NCI-H1092 treated with DMSO at 0.1 percent for 48 hours (cell line): ENCODE measurements around the gene ZNF346.

Experiments
- DNase-seq: peaks from one replicate; lab custom pipeline; 2025; lab: John Stamatoyannopoulos, UW

ZNF346 gene

DNA sequence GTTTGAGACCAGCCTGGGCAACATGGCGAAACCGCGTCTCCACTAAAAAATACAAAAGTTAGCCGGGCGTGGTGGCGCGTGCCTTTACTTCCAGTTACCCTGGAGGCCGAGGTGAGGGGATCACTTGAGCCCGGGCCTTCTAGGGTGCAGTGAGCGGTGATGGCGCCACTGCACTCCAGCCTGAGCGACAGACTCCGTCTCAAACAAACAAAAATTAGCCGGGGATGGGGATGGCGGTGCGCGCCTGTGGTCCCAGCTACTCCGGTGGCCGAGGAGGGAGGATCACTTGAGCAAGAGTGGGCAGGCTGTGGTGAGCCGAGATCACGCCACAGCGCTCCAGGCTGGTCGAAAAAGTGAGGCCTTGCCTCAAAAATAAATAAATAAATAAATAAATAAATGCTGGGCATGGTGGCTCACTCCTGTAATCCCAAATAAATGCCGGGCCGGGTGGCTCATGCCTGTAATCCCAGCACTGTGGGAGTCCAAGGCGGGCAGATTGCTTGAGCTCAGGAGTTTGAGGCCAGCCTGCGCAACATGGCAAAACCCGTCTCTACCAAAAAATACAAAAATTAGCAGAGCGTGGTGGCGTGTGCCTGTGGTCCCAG lies 95.0 kb downstream of the ZNF346 start:
- no peak for DNase-seq

DNA sequence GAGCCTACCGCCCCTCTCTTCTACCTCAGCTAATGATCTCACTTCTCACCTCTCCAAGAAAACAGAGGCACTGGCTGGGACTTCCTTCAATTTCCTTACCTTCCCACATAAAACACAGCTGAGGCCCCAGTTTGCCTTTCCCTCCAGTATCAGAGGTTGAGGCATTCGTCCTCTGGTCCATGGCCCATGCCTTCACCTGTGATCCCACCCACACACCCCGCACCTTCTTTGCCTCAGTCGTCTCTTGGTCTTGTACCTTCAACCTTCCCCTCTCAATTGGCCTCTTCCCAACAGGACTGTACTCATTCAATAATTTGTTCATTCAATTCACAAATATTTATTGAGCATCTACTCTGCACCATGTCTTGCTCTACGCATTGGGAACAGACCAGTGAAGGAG lies 100.1 kb downstream of the ZNF346 start:
- DNase-seq = no peak

DNA sequence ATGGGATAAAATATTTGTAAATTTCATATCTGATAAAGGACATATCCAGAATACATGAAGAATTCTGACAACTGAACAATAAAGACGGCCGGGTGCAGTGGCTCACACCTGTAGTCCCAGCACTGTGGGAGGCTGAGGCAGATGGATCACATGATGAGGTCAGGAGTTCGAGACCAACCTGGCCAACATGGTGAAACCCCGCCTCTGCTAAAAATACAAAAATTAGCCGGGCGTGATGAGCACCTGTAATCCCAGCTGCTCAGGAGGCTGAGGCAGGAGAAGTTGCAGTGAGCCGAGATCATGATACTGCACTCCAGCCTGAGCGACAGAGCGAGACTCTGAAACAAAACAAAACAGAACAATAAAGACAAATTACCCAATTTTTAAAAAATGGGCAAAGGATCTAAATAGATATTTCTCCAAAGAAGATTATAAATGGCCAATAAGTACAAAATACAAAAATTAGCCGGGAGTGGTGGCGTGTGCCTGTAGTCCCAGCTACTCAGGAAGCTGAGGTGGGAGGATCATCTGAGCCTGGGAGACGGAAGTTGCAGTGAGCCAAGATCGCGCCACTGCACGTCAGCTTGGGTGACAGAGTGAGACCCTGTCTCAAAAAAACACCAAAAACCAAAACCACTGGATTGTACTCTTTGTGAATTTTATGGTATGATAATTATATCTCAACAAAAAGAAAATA lies 101.4 kb downstream of the ZNF346 start:
- no peak for DNase-seq

- no peak for DNase-seq
These were observed 102.0 kb downstream of the ZNF346 start for GRCh38 chr5:177124486-177124991.

DNA sequence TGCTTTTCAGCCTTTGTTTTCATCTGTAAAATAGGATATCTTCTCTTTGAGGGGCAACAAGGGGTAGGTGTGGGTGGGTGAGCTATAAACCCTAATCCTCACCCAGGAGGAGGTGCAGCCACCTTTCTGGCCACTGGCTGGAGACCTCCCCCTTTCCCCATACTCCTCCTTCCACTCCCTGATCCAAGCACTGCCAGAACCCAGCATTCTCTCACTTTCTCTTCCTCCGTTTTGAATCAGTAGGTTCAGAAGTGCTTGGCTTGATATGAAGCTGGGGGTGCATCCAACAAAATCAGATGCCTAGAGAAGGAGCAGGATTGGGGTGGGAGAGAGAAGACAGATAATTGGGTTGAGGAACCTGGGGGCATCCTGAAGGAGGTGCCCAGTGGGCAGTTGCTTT lies 104.3 kb downstream of the ZNF346 start:
- DNase-seq = no peak

DNA sequence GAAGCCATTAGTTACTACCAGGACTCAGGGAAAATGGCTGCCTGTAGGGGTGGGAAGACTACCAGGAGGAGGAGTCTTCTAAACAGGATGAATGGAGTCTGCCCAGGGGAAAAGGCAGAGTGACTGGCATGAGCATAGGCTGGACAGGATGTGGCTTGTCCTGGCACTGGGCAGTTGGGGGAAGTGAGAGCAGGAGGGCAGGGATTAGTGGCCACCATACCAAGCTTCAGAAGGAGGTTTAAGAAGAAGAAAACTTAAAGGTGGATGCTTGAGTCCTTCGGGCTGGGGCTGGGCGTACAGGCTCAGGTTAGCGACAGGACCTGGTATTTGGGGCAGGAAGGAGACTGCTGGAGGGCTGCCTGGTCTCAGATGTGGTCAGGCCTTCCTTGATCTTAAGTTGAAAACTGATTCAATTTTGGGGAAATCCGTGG lies 106.1 kb downstream of the ZNF346 start:
- DNase-seq = no peak

DNA sequence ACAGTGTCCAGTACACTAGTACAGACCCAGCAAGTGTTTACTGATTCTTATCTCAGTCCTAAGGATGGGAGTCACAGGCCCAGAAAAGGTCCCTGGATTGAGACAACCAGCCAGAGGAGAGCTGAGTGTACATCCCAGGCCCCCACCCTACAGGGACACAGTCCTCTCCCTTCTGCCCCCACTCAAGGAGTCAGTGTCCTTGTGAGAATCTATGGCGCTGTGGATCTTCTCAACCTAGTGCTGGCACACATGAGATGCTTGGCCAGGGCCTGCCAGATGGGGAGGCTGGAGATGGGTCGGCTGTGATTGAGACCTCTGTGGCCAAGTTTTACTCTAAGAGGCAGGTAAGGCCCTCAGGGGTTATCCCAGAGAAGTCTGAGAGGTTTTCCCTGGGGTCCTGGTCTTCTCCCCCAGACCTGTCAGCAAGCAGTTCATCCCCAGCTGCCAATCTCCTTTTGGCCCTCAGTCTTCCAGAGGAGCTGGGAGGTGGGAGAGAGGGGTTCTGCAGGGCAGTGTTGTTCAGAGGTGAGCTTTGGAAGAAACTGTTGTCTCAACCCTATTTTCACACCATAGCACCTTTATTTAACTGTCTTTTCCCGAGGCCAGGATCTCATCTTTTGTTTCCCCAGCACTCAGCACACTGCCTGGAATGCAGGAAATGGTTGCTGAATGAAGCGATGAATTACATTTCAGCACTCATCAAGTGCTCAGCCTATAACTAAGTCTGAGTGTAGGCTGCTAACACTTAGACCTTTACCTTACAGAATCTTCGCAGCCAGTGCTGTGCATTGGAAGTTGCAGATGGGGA lies 107.9 kb downstream of the ZNF346 start:
- no peak for DNase-seq
